H9 (cell line): ENCODE measurements around the gene MON2. TPM values are rescaled to one million over a fixed set of nuclear protein-coding genes. Genes with fewer than 3 reads are reported as not detected.

Experiments used
- DNase-seq: peaks from one replicate; pipeline ENCODE4 v3.0.0-alpha.2; 2017
- H2AFZ ChIP-seq: one replicate; pipeline ENCODE4 v1.6.1; 2013; ENCODE audit warnings: mild to moderate bottlenecking, low read length, control low read depth, moderate library complexity
- H2AK5ac ChIP-seq: 2 replicates; pipeline ENCODE4 v1.6.1; 2013; ENCODE audit warnings: low read length, control low read depth, mixed read lengths; ENCODE audit not compliant: insufficient read length
- H2BK120ac ChIP-seq: one replicate; pipeline ENCODE4 v1.6.1; 2013; ENCODE audit warnings: low read depth, mild to moderate bottlenecking, low read length, control low read depth, inconsistent platforms; ENCODE audit not compliant: poor library complexity, severe bottlenecking
- H2BK12ac ChIP-seq: 2 replicates; pipeline ENCODE4 v1.6.1; 2013; ENCODE audit warnings: low read length, control low read depth, mixed read lengths, low read depth; ENCODE audit not compliant: insufficient read length
- H2BK15ac ChIP-seq: 2 replicates; pipeline ENCODE4 v1.6.1; 2013; ENCODE audit warnings: low read depth, low read length, control low read depth
- H2BK20ac ChIP-seq: one replicate; pipeline ENCODE4 v1.6.1; 2013; ENCODE audit warnings: low read depth, mild to moderate bottlenecking, low read length, control low read depth, inconsistent platforms; ENCODE audit not compliant: poor library complexity, severe bottlenecking
- H2BK5ac ChIP-seq: 2 replicates; pipeline ENCODE4 v1.6.1; 2013; ENCODE audit warnings: low read length, control low read depth, mixed read lengths; ENCODE audit not compliant: insufficient read length
- H3K14ac ChIP-seq: 2 replicates; pipeline ENCODE4 v1.6.1; 2013; ENCODE audit warnings: low read length, control low read depth; ENCODE audit not compliant: insufficient read depth
- H3K18ac ChIP-seq: 2 replicates; pipeline ENCODE4 v1.6.1; 2013; ENCODE audit warnings: low read depth, mild to moderate bottlenecking, mixed read lengths, low read length, control low read depth; ENCODE audit not compliant: insufficient read length
- H3K23ac ChIP-seq: 2 replicates; pipeline ENCODE4 v1.6.1; 2013; ENCODE audit warnings: low read length, control low read depth, mixed read lengths, low read depth; ENCODE audit not compliant: insufficient read length
- H3K23me2 ChIP-seq: 2 replicates; pipeline ENCODE4 v1.6.1; 2013; ENCODE audit warnings: low read depth, mild to moderate bottlenecking, mixed read lengths, low read length, control low read depth; ENCODE audit not compliant: insufficient read length, poor library complexity, severe bottlenecking
- H3K27ac ChIP-seq: 2 replicates; pipeline ENCODE4 v1.5.1; 2013; ENCODE audit warnings: low read length, control low read depth, mixed read lengths, low read depth; ENCODE audit not compliant: insufficient read length
- H3K27me3 ChIP-seq: 2 replicates; pipeline ENCODE4 v1.6.1; 2013; ENCODE audit warnings: low read length, control low read depth, inconsistent platforms; ENCODE audit not compliant: insufficient read depth
- H3K4ac ChIP-seq: 2 replicates; pipeline ENCODE4 v1.6.1; 2013; ENCODE audit warnings: low read depth, mild to moderate bottlenecking, control low read depth, inconsistent platforms, low read length, moderate library complexity
- H3K4me1 ChIP-seq: 2 replicates; pipeline ENCODE4 v1.6.1; 2013; ENCODE audit warnings: low read length, control low read depth, inconsistent platforms; ENCODE audit not compliant: insufficient read depth
- H3K4me2 ChIP-seq: 2 replicates; pipeline ENCODE4 v1.6.1; 2013; ENCODE audit warnings: low read length, control low read depth, mixed read lengths; ENCODE audit not compliant: insufficient read length, insufficient read depth
- H3K56ac ChIP-seq: 2 replicates; pipeline ENCODE4 v1.6.1; 2013; ENCODE audit warnings: low read depth, mild to moderate bottlenecking, mixed read lengths, low read length, control low read depth; ENCODE audit not compliant: insufficient read length
- H3K79me1 ChIP-seq: 2 replicates; pipeline ENCODE4 v1.6.1; 2013; ENCODE audit warnings: low read depth, mild to moderate bottlenecking, moderate library complexity, low read length, control low read depth, inconsistent platforms; ENCODE audit not compliant: insufficient read depth, poor library complexity, severe bottlenecking
- H3K79me2 ChIP-seq: 2 replicates; pipeline ENCODE4 v1.6.1; 2013; ENCODE audit warnings: low read length, control low read depth, inconsistent platforms; ENCODE audit not compliant: insufficient read depth
- H3K9ac ChIP-seq: 2 replicates; pipeline ENCODE4 v1.6.1; 2013; ENCODE audit warnings: low read length, control low read depth, mixed read lengths; ENCODE audit not compliant: insufficient read length; ENCODE audit errors: extremely low read depth
- H3K9me3 ChIP-seq: one replicate; pipeline ENCODE4 v1.6.1; 2013; ENCODE audit warnings: low read depth, low read length, inconsistent platforms; ENCODE audit not compliant: control insufficient read depth
- H3T11ph ChIP-seq: one replicate; pipeline ENCODE4 v1.6.1; 2013; ENCODE audit warnings: mild to moderate bottlenecking, low read length, control low read depth, inconsistent platforms
- H4K20me1 ChIP-seq: one replicate; pipeline ENCODE4 v1.6.1; 2013; ENCODE audit not compliant: control insufficient read depth, insufficient read length, insufficient read depth
- H4K5ac ChIP-seq: 2 replicates; pipeline ENCODE4 v1.6.1; 2013; ENCODE audit warnings: low read depth, mild to moderate bottlenecking, mixed read lengths, low read length, control low read depth; ENCODE audit not compliant: insufficient read length
- H4K8ac ChIP-seq: replicated peaks from 2 replicates; pipeline ENCODE4 v1.6.1; 2013; ENCODE audit warnings: low read length, control low read depth, mixed read lengths, low read depth; ENCODE audit not compliant: insufficient read length
- H4K91ac ChIP-seq: 2 replicates; pipeline ENCODE4 v1.6.1; 2013; ENCODE audit warnings: low read depth, mild to moderate bottlenecking, moderate library complexity, mixed read lengths, low read length, control low read depth; ENCODE audit not compliant: insufficient read length
- H3K27ac Mint-ChIP-seq, 3 experiments: 2 replicates in 2 of 3; 3 replicates in 1 of 3; pipeline ENCODE4 v1.8.0; 2020 to 2021; ENCODE audit warnings: mixed read lengths in 3 of 3, mild to moderate bottlenecking in 1 of 3, moderate library complexity in 1 of 3
- H3K27me3 Mint-ChIP-seq: 2 replicates; pipeline ENCODE4 v1.8.0; 2021; ENCODE audit warnings: low read depth, mild to moderate bottlenecking, moderate library complexity, mixed read lengths
- H3K36me3 Mint-ChIP-seq, 3 experiments: 2 replicates in 2 of 3; 3 replicates in 1 of 3; pipeline ENCODE4 v1.8.0; 2020 to 2021; ENCODE audit warnings: low read depth in 3 of 3, mixed read lengths in 3 of 3; ENCODE audit not compliant: insufficient read depth in 1 of 3
- H3K4me1 Mint-ChIP-seq, 2 experiments: 2 replicates each; pipeline ENCODE4 v1.8.0; 2020; ENCODE audit warnings: mixed read lengths in 2 of 2
- H3K4me3 Mint-ChIP-seq, 2 experiments: 2 replicates in 1 of 2; 3 replicates in 1 of 2; pipeline ENCODE4 v1.8.0; 2020 to 2021; ENCODE audit warnings: mild to moderate bottlenecking in 2 of 2, mixed read lengths in 2 of 2, moderate library complexity in 1 of 2
- H3K9me3 Mint-ChIP-seq, 2 experiments: 2 replicates in 1 of 2; 3 replicates in 1 of 2; pipeline ENCODE4 v1.8.0; 2020; ENCODE audit warnings: mild to moderate bottlenecking in 2 of 2, mixed read lengths in 2 of 2, moderate library complexity in 1 of 2
- CTCF ChIP-seq: fragments of 200-600 bp; sonication (generic); conservative IDR thresholded peaks from 3 replicates; pipeline ENCODE4 v1.8.0; 2021; ENCODE audit warnings: antibody characterized with exemption, mild to moderate bottlenecking
- WGBS: extraction: QIAGEN DNeasy Blood & Tissue Kit; methylation state at CpG from one replicate; pipeline ENCODE4 v1.1.7; 2013; ENCODE audit warnings: missing lambda C conversion rate, low lambda C conversion rate, mixed read lengths; ENCODE audit not compliant: insufficient read length; ENCODE audit errors: extremely low coverage; 5-methylcytosine and 5-hydroxymethylcytosine counted together
- total RNA-seq: library from RNA; stranded (reverse); gene quantifications from 2 replicates; pipeline ENCODE4 v1.2.1, GENCODE V29; 2021

Gene MON2
- total RNA-seq, 1 experiment from 2014 or later: 21.9 TPM

DNA sequence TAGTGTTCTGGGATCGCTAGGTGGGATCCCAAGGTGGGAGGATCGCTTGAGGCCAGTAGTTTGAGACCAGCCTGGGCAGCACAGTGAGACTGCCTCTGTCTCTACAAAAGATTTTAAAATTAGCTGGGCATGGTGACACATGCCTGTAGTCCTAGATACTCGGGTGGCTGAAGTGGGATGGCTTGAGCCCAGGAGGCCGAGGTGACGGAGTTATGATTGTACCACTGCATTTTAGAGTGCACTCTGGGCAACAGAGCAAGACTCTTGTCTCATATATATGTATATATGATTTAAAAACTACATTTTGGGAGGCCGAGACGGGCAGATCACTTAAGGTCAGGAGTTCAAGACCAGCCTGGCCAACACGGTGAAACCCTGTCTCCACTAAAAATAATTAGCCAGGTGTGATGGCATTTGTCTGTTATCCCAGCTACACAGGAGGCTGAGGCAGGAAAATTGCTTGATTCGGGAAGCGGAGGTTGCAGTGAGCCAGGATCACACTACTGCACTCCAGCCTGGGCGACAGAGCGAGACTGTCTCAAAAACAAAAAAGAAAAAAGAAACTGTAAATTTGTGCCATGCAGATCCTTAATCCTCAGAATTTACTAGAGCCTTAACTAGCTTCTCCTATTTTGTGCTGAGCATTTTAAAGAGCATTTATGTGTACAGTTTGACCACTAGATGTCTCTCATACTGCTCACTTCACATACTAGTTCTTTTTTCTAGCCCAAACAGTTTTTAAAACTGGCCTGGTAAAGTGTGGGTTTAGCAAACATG is 114.8 kb downstream of the MON2 start:
- Histone ChIP-seq H3K4ac (no peak overlapping the region), H3K27ac (no peak overlapping the region)
- no CpG with 5 or more reads among the region's 12 CpGs for WGBS

More for the DNA sequence above, 114.8 kb downstream of the MON2 start:
- Histone ChIP-seq H3K79me1 (no peaks in the 10 kb centered on the region), H4K5ac (no peak overlapping the region), H2AK5ac (no peak overlapping the region), H3K23me2 (no peaks in the 10 kb centered on the region), H2BK5ac (no peak overlapping the region), H2BK12ac (no peak overlapping the region), H3T11ph (no peak overlapping the region), H3K9me3 (no peaks in the 10 kb centered on the region), H4K20me1 (no peaks in the 10 kb centered on the region), H2BK20ac (no peak overlapping the region), H3K9ac (no peak overlapping the region), H3K79me2 (no peaks in the 10 kb centered on the region), H3K14ac (no peak overlapping the region), H4K91ac (no peak overlapping the region), H3K27me3 (no peaks in the 10 kb centered on the region), H3K4me1 (no peaks in the 10 kb centered on the region; the same call in 1 of the 2 replicates), H3K56ac (no peak overlapping the region), H2BK120ac (no peak overlapping the region), H2BK15ac (no peak overlapping the region), H3K23ac (no peak overlapping the region), H4K8ac (no peak overlapping the region), H3K4me2 (no peak overlapping the region), H3K18ac (no peak overlapping the region), H2AFZ (no peak overlapping the region)
- peak; percentile 75 for TF ChIP-seq CTCF
- no peaks in the 10 kb centered on the region for H3K27me3 Mint-ChIP-seq
- peaks cover 0 to 15% (median 9%) of the 10 kb centered on the region in 3 experiments; a peak in 2 of 7 replicates for H3K36me3 Mint-ChIP-seq
- DNase-seq: no peak
- H3K9me3 Mint-ChIP-seq: no peaks in the 10 kb centered on the region
- H3K4me3 Mint-ChIP-seq: no peak overlapping the region
- H3K27ac Mint-ChIP-seq: peak overlapping the region in 2 of 3 experiments; percentile 63 to 89; a peak in 4 of 7 replicates
- H3K4me1 Mint-ChIP-seq: no peaks in the 10 kb centered on the region
